ENCODE measurements around the gene TEX29.

GRCh38 chr13:111328574-111329410 lies 8.3 kb downstream of the TEX29 start:
- TF ChIP-seq POLR2AphosphoS5 (IDR thresholded peaks at IDR 0.05; ENCODE audit: low read depth, low read length) (no peak), POLR2A (IDR thresholded peaks at IDR 0.05; ENCODE audit: low read depth, low read length) (no peak)

Measured in GM12892 (cell line).